ENCODE results near the gene PRR5L.

PRR5L gene

GRCh38 chr11:36464720-36465119, 168.6 kb downstream of the PRR5L start:
- CTCF ChIA-PET, result interaction anchor here (1.1 to 2.4 kb wide), 5 partner anchors 9 to 172 kb away, joined by 3 to 12 read pairs (median 5); no protein-coding TSS in a partner anchor
- H3K4me3 ChIP-seq (ENCODE audit: low read depth, low read length), result no peak overlapping the region
- no peaks in the 10 kb centered on the region for H3K36me3 ChIP-seq (ENCODE audit: control insufficient read depth in 2 of 2, insufficient read depth in 1 of 2, low read length in 2 of 2)
- H3K4me1 ChIP-seq (ENCODE audit: control insufficient read depth, insufficient read depth, low read length), result no peaks in the 10 kb centered on the region
- H3K9me3 ChIP-seq (ENCODE audit: control insufficient read depth, insufficient read depth, low read depth, low read length), result no peaks in the 10 kb centered on the region
- POLR2A ChIA-PET, result interaction anchor here (0.7 kb wide), 1 partner anchor 38 kb away, joined by 3 read pairs; no protein-coding TSS in a partner anchor
- H3K27ac ChIP-seq (ENCODE audit: extremely low read depth, low read depth, low read length), result no peak overlapping the region
- TF ChIP-seq ZNF114 (tag by site-specific recombination; IDR thresholded peaks at IDR 0.05), result no peak
- no peak for TF ChIP-seq ZFP69B (tag by site-specific recombination; IDR thresholded peaks at IDR 0.05)
- TF ChIP-seq ZNF133 (tag by site-specific recombination; IDR thresholded peaks at IDR 0.05), result no peak
- no peak for TF ChIP-seq ZXDB (tag by site-specific recombination; IDR thresholded peaks at IDR 0.05)
- no peak for TF ChIP-seq ZNF37A (tag by site-specific recombination; IDR thresholded peaks at IDR 0.05)
- TF ChIP-seq ZFP41 (tag by site-specific recombination; IDR thresholded peaks at IDR 0.05; ENCODE audit: borderline replicate concordance), result no peak
- TF ChIP-seq ZSCAN16 (tag by site-specific recombination; IDR thresholded peaks at IDR 0.05), result no peak
- no peak for TF ChIP-seq ZNF112 (tag by site-specific recombination; IDR thresholded peaks at IDR 0.05)
- TF ChIP-seq ZNF132 (tag by site-specific recombination; IDR thresholded peaks at IDR 0.05; ENCODE audit: borderline replicate concordance), result no peak
- TF ChIP-seq ZNF311 (tag by site-specific recombination; IDR thresholded peaks at IDR 0.05; ENCODE audit: borderline replicate concordance), result no peak
- TF ChIP-seq, protein P1, sequence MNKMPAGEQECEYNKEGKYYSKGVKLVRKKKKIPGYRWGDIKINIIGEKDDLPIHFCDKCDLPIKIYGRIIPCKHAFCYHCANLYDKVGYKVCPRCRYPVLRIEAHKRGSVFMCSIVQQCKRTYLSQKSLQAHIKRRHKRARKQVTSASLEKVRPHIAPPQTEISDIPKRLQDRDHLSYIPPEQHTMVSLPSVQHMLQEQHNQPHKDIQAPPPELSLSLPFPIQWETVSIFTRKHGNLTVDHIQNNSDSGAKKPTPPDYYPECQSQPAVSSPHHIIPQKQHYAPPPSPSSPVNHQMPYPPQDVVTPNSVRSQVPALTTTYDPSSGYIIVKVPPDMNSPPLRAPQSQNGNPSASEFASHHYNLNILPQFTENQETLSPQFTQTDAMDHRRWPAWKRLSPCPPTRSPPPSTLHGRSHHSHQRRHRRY (tag by site-specific recombination; IDR thresholded peaks at IDR 0.05), result no peak
- TF ChIP-seq, protein P2, sequence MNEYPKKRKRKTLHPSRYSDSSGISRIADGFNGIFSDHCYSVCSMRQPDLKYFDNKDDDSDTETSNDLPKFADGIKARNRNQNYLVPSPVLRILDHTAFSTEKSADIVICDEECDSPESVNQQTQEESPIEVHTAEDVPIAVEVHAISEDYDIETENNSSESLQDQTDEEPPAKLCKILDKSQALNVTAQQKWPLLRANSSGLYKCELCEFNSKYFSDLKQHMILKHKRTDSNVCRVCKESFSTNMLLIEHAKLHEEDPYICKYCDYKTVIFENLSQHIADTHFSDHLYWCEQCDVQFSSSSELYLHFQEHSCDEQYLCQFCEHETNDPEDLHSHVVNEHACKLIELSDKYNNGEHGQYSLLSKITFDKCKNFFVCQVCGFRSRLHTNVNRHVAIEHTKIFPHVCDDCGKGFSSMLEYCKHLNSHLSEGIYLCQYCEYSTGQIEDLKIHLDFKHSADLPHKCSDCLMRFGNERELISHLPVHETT (tag by site-specific recombination; IDR thresholded peaks at IDR 0.05), result no peak

DNA sequence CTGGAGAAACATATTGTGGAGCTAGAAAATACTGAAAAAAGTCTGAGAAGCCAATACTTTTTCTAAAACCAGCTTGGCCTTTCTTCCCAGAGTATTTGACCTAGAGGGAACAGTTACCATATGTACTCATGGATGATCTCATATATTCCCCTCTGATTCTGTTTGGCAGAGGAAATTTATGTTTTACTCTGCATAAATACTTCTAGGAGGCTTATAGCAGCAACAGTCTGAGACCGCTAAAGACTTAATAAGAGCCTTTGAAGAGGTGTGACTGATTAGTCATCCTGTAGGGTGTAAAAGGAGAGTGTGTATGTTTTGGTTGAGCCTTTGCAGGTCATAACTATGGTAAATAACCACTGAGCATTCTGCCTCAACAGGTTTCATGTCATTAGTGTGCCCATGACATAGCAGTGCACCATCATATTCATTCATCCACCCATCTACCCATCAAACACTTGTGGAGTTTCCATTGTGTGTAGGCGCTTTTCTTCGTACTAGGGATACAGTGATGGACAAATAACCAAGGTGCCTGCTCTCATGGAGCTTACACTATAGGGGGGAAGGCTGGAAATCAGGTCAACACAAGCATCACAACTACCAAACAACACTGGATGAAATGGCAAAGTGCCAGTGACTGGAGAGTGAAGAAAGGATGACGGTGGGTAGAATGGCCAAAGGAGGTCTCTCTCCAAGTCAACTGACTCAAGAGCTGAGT, 169.5 kb downstream of the PRR5L start:
- Histone ChIP-seq H3K27ac (ENCODE audit: extremely low read depth, low read depth, low read length) (no peak overlapping the region), H3K9me3 (ENCODE audit: control insufficient read depth, insufficient read depth, low read depth, low read length) (no peaks in the 10 kb centered on the region), H3K36me3 (ENCODE audit: control insufficient read depth in 2 of 2, insufficient read depth in 1 of 2, low read length in 2 of 2) (no peaks in the 10 kb centered on the region), H3K4me3 (ENCODE audit: low read depth, low read length) (no peak overlapping the region), H3K4me1 (ENCODE audit: control insufficient read depth, insufficient read depth, low read length) (no peaks in the 10 kb centered on the region)
- POLR2A ChIA-PET, result no interaction called here
- CTCF ChIA-PET, result interaction anchor here (0.7 to 5.6 kb wide), 8 partner anchors 9 to 173 kb away, joined by 3 to 48 read pairs (median 6); no protein-coding TSS in a partner anchor
- peak; percentile 93 for TF ChIP-seq SP7 (tag by site-specific recombination; IDR thresholded peaks at IDR 0.05)
- no peak for TF ChIP-seq ZNF146 (tag by site-specific recombination; IDR thresholded peaks at IDR 0.05)
- 0 out of 2 replicates have a peak, but pooled peaks have one; percentile 9 for TF ChIP-seq SCRT1 (tag by site-specific recombination; IDR thresholded peaks at IDR 0.05; ENCODE audit: borderline replicate concordance)
- peak; percentile 95 for TF ChIP-seq SCRT2 (tag by site-specific recombination; IDR thresholded peaks at IDR 0.05)
- 0 out of 2 replicates have a peak, but pooled peaks have one; percentile 52 for TF ChIP-seq ZNF366 (tag by site-specific recombination; conservative IDR thresholded peaks at IDR 0.05)
- no peak for TF ChIP-seq KLF9 (tag by site-specific recombination; IDR thresholded peaks at IDR 0.05; ENCODE audit: low read depth)
- TF ChIP-seq HIC1 (tag by site-specific recombination; IDR thresholded peaks at IDR 0.05), result peak; percentile 55
- TF ChIP-seq ZNF629 (tag by site-specific recombination; IDR thresholded peaks at IDR 0.05), result peak; percentile 66
- no peak for TF ChIP-seq EGR2 (tag by site-specific recombination; IDR thresholded peaks at IDR 0.05; ENCODE audit: low read depth)
- TF ChIP-seq PRDM6 (tag by site-specific recombination; IDR thresholded peaks at IDR 0.05), result peak; percentile 83

Measured in HEK293 (cell line).